Dermis microvascular lymphatic vessel endothelial cell (primary cell): ENCODE results near the gene PAX6. TPM values are rescaled to one million over a fixed set of nuclear protein-coding genes. Genes with fewer than 3 reads are reported as not detected.
A peak's percentile ranks its signal among the peaks of the same experiment; 100 is the strongest.

Source experiments
- DNase-seq, 2 donors: peaks; one replicate each; pipeline versions ENCODE4 v3.0.0 to v3.0.0-alpha.2; 2010; ENCODE audit warnings: low read depth in 2 of 2
- total RNA-seq: library from RNA; depleted of rRNA; stranded (reverse); fragments of >200 nt; gene quantifications from 2 replicates; pipeline ENCODE4 v1.2.1, GENCODE V29; 2014

The PAX6 gene
- total RNA-seq, 1 donor from 2014 or later = not detected

DNA sequence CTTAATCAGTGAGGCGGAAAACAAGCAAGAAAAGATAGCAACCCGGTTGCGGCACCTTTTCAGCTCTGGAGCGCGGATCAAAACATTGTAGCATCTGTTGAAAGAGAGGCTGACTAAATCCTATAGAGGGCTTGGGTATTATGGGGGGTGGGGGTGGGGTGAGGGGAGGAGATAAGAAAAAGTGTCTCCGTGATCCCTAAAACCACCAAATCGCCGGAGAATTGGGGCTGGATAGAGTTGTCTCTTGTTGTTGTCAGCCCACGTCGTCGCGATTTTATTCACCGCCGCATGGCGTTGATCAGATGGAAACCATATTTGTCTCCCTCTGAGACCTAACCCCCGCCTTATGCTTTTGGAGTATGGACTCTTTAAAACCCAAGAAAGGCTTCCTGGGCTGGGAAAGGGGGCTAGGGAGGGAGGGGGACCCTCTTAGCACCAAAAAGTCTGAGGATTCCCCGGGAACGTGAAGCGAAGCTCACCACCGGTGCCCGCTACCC, 13.0 kb downstream of the PAX6 start:
- no peak for DNase-seq

DNA sequence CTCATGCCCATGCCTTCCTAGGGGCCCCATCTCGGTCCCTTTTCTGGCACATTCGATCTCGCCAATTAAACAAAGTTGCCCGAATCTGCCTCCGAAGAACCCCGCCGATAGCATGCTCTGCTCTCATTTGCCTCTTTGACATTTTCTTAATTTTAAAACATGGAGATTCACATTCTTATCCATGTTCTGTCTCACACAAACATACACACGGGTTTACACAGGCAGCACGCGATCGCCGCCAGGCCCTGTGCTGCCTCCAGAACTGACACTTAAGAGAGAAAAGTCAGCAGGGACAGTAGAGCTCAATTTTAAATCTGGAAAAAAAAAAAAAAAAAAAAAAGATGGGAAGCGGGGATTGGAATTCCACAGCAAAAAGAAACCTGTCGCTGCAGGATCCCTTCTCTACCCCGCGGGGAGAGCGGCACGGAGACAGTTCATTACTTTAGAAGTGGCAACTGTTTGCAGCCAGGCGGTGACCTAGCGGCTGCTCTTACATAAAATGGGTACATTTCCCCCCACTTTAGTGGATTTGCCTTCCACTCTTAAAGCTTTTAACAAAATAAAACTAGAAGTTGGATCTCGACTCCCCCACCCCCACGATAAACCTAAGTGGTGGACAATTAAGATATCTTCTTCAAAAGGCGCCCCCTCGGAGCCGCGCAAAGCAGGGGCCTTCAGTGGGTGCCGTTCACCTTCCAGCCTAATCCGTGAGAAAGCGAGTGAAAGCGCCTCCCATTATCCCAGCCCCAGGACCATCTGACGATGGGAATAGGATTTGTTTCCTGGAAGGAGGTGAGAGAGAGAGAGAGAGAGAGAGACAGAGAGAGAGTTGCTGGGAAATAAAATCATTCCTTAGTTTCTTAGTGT, 13.7 kb downstream of the PAX6 start:
- DNase-seq = no peak

DNA sequence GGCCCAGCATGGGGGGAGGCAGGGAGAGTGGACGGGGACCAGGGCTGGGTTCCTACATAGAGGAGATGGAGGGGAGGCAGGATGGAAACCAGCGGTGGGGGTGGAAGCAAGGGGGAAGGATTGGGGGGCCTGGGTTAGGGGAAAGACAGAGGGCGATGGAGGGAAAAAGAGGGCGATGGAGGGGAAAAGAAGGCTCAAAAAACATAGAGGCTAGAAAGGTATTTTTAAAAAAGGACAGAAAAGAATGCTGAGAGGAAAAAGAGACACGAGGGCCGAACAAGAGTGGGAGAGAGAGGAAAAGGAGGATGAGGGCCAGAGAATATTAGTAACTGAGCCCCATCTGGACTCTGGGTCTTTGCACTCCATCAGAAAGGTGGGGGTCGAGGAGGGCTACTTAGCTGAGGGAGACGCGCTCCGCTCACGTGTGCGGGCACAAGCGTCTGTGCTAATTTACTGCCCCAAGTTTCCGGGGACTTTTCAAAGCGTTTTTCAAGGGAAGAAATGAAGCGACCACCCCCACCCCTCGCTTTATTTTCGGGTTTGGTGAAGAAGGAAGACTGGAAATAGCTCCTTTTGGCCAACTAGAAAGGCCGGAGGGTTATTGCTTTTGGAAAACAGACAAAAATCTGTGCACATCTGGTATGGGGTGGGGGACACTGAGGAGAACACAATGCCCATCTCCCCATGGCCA, 14.5 kb downstream of the PAX6 start:
- no peak for DNase-seq

DNA sequence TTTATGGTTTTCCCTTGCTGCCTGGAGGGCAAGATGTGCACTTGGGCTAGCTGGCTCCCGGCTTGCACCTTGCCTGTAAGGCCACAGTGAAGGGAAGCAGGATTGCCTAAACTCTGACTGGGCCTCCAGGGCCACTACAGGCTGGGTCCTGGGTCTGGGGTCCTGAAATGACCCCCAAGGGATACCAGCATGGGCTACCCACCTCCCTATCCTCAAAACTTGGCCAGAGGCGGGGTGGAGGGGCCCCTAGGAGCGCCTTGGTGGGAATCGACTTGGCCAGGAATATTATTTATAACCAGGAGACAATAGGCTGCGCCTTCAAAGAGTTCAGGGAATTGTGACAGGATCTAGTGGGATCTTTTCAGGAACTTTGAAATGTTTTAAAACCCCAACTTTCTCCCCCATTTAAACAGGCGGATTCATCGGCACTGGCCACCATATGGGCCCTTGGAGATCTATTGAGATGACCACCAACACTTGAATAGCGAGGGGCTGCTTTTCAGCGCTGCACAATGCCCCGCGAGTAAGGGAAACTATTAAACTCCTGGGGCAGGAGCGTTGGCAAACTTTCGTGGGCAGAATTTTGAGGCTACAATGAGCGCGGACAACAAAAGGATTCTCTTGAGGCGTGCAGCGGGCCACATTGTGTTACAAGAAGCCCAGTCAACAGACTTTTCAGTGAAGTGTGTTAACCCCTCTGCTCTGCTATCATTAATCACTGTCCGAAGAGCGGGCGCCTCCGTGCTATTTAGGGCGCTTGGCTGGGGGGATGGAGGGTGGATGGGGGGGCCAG, 15.2 kb downstream of the PAX6 start:
- no peak for DNase-seq

DNA sequence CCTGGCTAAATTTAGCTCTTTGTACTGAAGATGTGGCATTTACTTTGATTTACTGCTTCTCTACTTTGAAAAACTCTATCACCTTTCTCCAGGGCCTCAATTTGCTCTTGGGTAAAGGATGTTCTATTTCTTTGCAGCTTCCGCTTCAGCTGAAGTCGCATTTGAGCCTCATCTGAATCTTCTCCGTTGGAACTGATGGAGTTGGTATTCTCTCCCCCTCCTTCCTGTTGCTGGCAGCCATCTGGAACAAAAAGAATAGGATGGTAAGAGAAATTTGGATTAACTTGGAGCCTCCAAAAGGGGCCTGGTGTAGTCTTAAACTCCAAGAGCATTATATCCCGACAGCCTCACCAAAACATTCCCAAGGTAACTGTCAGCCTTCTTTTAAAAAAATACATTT, 16.6 kb downstream of the PAX6 start:
- no peak for DNase-seq

DNA sequence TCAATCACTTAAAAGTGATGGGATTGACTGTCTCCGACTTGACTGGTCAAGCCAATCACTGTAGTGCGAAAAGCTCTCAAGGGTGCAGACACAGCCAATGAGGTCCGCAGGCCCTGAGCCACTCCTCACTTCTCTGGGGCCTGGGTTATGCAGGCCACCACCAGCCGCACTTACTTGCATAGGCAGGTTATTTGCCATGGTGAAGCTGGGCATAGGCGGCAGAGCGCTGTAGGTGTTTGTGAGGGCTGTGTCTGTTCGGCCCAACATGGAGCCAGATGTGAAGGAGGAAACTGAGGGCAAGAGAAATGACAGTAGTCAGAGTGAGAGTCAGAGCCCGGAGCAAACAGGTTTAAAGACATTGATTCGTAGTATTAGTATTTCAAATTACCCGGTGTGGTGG, 17.9 kb downstream of the PAX6 start:
- no peak for DNase-seq

DNA sequence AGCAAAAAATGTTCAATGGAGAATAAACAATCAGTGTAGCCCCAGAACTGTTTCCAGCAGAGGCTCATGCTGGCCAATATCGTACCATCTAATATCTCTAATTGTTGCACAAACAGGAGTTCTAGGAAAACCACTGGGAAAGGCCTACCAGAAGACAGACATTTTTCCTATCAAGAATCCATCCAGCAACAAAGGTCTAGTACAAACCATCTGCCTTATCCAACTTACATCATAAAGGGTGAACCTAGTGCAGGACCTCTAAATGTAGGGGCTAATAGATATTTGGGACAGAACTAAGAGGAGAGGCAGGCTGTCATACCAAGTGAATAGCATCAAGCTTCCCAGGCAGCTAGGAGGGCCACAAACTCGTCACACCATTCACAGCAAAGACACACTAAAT, 18.7 kb downstream of the PAX6 start:
- DNase-seq = no peak

DNA sequence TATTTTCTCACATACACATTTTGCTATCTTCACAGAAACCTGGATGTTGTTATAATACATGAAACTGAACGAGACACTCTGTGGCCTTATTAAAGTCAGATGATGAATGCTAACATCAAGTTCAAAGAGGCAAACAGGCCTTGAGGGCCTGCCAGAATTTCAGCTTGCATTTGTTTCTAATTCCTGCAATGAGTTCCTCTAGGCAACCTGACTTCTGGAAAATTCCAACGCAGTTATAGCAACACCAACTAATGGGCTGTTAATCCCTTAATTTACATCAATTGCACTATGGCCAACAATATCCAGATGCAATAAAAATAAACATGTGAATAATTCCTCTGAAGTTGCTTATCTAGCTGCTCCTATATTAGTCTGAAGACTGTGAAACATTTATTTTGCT, 19.1 kb downstream of the PAX6 start:
- no peak for DNase-seq

DNA sequence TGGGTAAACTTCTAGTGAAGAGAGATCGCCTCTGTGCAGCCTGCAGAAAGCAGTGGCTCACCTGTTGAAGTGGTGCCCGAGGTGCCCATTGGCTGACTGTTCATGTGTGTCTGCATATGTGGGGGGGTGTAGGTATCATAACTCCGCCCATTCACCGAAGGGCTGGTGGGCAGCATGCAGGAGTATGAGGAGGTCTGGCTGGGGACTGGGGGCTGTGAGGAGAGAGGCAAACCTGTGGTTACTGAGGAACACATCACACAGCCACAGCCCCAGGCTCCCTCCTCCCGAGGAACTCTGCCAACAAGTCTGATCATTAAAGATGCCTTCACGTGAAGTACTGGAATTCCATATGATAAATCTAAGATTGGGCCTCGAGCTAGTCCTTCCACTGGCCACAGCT, 20.5 kb downstream of the PAX6 start:
- DNase-seq = no peak

DNA sequence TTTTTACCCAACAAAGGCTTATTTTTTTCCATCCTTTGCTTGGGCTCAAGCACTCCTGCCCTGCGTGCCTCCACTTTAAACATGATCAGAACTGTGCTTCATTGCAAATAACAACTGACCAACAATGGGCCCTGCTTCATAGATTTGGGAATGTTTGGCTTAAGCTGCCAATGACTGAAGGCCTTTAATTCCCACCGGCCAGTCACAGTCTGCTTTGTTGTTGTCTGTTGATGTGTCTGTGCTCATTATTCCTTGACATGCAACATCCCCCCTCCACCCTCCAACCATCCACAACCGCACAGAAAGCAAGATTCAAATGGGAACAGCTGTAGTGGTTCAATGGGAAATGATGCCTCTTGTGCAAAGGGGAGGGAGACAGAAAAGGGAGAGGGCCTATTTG, 23.0 kb downstream of the PAX6 start:
- DNase-seq = no peak

DNA sequence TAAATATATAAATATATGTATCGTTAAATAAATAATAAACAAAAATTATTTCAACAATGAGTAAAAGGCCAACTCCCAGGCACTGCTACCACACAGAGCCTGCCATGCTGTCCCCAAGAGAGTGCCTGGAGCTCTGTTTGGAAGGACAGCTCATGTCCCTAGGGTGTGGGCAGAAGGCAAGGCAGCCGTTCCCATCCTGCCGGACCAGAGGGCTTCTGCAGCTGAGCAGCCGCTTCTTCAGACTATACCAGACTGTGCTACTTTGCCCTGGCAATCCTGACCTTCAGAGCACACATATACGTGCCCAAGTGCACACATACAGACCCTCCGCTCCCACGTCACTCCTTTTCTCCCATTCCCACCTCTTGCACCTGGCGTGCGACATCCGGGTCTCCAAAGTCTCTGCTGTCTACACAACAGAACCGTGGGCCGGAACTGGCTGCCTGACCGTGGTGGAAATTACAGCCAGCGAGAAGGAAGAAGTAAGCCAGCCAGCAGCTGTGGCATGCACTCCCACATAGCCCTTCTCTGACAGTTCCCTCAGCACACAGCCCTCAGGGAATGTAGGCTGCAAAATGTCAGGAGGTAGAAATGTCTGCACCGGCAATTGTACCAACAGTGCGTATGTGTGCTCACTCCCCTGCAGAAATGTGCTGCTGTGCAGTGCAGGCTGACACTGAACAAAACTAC, 24.0 kb downstream of the PAX6 start:
- no peak for DNase-seq

DNA sequence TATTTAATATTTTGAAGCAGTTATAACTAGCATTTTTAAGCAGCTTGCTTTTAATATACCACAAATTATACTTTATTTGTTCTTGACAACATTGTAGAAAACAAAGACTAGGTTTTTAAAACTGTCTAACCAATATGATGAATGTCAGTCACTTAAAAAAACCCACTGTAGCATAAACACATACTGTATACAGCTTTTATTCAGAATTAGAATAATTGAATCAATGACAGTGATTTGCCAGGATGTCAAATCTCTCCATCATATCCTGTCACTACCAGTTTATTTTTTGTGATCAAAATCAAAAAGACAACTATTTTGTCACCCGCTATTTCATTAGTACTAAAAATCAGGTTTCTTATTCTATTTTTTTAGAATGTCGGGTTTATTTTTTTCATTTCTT, 26.5 kb downstream of the PAX6 start:
- no peak for DNase-seq

DNA sequence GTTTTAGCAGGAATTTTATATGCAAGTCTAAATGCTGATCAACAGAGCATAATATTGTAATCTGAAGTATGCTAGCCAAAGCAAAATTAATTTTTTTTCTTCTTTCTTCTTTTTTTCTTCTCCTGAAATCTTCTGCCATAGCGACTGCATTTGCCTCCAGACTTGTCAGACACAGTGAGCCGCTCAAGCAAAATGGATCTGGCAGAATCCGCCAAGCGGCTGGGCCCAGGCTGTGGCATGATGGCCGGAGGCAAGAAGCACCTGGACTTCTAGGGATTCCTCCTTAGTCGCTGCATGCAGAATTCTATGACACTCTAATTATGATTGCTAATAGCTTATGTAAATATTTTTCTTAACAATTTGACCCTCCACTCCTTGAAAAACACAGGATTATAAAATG, 27.9 kb downstream of the PAX6 start:
- no peak for DNase-seq

DNA sequence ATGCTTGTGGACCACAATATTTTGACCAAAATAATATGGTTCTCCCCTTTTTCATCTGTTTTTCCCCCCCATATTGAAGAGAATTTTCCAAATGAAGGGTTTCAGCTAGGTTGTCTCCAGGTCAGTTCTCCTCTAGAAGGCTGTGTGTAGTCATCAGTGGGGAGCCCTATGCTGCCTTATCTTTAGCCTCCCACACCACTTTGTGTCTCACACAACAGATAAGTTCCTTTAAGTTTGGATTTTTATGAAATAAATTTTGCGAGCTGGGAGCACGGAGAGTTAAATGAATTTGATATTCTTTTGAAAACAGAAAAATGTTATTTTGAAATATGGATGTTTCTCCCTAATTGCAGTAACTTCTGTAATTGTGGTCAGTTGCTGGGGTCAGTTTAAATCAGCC, 28.9 kb downstream of the PAX6 start:
- no peak for DNase-seq

DNA sequence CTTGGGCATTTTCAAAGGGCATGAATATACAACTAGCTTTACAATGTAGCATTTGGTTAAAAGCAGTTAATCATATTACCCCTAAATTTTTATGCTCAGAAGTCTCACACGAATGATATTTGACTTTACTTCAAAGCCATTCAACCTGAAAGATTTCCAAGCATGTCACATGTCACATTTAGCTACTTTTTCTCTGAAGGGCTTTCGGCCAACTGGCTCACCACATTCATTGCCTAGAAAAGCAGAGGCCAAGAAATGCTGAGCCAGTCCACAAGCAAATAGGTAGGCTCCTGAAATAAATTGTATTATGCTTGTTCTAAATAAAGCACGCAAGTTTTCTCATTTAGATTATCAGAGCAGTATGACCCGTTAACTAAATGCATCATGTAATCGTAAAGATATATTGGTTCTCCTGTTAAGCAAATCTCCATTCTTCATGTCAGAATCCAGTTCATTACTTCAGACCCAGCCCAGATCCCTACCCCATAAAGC, 30.6 kb downstream of the PAX6 start:
- DNase-seq = no peak

DNA sequence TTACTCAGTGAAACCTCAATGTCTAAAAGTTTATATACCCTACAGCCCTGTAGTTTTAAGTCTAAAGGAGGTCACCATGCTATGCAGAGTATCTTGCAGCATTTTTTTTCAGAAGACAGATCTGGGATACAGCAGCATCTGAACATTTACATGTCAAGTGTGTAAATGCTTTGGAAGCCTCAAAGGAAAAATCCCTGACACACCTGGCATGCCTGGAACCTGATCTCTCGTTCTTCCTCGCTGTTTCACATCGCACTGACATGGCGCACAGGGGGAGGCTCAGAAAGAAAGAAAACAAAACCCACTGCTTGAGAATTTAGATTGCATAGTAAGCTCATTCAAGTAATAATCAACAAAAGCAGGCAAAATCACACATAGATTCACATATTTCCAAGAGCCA, 31.0 kb downstream of the PAX6 start:
- no peak for DNase-seq

DNA sequence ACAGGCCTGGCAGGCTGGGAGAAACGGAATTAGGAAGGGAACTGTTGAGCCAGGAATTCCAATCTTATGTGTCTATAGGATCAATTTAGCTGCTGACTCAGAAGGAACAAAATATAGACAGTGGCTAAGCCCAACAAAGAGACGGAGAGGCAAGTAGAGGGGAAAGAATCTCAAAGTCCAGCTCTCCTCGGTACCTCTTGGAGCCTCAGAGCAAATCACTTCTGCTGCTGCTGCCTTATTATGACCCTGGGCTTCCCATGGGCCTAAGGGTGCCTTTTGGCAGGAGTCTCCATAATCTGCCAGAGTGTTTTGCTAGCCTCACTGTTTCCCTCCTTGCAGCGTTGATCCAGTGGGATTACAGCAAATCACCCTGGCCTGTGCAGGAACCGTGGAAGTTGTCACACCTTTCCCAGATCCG, 31.7 kb downstream of the PAX6 start:
- peak in 1 of 2 donors; percentile 31 for DNase-seq

DNA sequence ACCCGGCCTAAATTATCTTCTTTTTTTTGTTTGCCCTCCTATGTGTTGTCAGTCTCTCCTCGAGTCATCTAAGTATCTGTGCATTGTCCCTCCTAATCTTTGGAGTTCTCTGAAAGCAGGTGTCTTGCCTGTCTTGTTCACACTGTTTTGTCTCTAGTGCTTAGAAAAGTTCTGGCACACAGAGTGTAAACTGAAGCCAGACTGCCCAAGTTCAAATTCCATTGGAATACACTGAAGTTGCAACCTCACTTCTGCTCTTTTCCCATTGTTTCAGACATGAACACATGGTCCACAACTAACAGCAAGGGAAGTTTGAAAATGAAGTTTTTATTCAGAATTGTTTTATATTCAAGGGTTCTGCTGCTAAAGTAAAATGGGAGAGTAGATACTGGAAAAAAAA, 38.7 kb downstream of the PAX6 start:
- no peak for DNase-seq

DNA sequence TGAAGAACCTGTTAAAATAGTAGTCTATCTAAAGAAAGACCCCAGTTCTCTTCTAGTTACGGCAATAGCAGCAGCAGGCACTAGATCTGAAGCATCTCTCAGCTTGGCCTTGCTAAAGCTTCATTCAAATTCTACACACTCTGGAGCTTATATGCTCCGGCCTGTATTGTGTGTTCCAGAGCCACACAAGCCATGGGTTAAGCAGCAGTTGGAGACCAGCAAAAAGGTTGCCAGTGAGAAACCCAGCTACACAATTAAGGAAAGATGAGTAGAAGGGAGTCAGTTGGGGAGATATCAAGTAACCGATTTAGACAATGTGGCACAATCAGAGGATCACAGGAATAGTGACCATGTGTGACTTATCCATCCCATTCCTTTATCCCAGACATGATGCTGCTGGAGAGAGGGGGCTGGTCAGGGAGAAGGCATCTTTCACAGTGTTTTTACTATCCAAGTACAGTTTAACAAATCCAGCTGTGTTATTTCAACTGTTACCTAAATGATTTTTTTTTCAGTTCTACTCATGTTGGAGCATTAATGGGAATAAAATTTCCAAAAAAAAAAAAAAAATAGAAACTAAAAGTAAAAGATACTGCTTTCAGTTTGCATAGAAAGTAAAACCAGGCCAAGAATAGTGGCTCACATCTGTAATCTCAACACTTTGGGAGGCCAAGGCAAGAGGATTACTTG, 41.0 kb downstream of the PAX6 start:
- DNase-seq = no peak

DNA sequence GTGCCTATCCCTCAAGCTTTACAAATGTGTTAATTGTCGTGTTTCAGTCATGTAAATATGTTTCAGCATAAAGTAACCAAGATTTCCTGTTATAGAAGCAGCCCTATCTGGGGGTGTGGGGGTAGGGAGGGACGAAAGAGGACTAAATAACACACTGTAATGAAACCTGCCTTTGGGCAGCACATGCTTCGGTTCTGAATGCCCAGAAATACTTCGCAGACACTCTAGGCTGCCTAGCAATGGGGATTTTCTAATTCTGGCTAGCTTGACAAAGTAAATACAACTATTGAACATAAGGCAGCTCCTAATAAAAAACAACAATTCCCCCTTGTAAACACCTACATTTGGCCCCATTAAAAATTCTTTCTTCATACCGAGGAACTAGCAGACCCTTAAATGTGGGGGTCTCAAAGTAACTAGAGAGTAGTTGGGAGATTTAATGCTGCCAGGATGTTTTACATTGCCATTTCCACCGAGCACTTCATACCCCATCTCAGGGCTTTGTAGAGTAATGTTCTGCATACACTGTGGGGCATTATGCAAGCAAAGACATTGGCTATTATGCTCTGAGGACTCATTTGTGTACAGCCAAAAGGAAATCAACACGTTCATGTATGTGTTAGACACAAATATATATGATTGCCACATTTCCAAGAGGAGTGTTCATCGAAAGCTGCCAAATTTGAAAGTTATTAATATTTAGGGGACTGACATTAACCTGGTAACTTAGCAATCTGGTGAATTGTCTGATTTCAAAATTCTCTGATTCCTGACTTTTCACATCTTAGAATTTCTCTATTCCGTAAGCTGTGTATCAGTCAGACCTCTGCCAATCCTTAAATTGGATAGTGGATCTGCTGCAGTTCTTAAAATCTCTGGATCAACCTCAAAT, 42.1 kb downstream of the PAX6 start:
- no peak for DNase-seq
